Stimulated activated CD4-positive, alpha-beta T cell treated with anti-CD3 and anti-CD28 coated beads, Interleukin-12 subunit alpha, Interleukin-12 subunit beta, amount 100 ng/mL, for 4 hours (primary cell): ENCODE results near the gene FCN3.
A peak's percentile ranks its signal among the peaks of the same experiment; 100 is the strongest.

Experiments
- DNase-seq: peaks from one replicate; pipeline ENCODE4 v3.0.0-alpha.2; 2020

FCN3 gene

DNA sequence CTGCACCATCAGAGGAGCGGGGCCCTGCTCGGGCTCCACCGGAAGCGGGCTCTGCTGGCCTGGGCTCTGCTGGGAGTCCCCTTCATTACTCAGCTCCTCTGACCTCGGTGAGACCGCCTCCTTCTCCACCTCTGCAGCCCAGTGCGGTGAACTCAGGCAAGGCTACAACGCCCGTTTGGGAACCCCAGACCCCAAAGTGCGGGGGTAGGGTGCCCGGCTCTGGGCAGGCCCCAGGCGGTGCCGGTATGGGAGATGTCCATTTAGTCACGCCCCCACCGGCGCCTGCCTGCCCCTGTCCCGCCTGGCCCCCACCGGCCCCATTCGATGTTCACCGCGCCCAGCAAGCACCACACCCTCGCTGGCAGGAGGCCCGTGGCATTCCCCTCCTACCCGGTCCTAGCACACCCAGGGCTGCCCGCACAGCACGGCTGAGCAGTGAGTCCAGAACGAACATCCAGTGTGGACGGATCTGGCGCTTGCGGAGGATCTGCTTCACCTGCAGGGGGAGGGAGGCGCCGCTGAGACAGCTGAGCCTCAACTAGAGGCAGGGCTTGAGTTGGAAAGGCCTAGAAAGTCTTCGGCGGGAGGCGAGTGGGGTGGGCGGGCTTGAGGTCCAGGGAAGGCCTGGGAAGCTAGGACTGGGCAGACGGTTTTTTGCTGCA is 17.9 kb downstream of the FCN3 start:
- DNase-seq, result peak; percentile 43

DNA sequence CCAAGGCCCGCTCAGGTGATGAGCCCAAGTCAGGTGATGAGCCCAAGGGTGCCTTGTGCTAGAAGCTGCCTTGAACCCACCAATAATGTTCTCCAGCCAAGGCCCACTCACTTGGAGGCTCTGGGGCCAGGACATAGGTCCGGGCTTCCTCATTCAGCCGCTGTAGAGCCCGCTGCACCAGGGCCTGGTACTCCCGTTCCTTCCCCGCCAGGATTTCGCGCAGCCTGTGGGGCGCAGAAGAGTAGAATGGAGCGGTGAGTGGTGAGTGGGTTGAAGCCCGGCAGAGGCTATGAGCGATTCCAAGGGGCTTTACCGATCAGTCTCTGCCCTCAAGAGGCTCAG is 18.4 kb downstream of the FCN3 start:
- DNase-seq, result no peak

- no peak for DNase-seq
These were observed 18.9 kb downstream of the FCN3 start for GRCh38 chr1:27355683-27356082.

- DNase-seq, result no peak
These were observed 21.0 kb downstream of the FCN3 start for GRCh38 chr1:27353629-27354028.

GRCh38 chr1:27353166-27353565 is 21.5 kb downstream of the FCN3 start:
- DNase-seq, result no peak

DNA sequence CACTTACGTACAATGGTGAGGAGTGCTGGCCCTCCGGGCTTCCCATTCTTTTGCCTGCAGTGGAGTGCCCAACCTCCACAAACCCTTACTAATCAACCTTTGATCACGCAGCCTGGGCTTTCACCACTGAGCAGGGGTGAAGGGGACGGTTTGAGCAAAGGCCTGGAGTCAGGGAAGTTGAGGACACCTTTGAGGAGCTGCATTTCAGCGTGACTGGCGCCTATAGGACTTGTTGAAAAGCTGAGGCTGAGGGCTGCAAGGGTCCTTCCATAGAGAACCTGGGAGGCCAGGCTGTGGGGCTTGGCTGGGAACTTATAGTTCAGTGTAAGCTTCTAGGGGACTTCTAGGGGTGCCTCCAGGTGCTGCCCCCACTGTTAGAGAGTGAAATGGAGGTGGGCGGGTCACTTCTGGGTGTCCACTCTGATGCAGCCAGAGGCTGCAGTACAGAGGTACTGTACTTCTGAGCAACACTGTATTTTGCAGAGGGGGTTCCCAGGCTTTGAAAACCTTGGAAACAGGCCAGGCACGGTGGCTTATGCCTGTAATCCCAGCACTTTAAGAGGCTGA is 23.0 kb downstream of the FCN3 start:
- no peak for DNase-seq

GRCh38 chr1:27350663-27351540 is 23.7 kb downstream of the FCN3 start:
- no peak for DNase-seq

GRCh38 chr1:27349784-27350662 is 24.6 kb downstream of the FCN3 start:
- DNase-seq, result no peak

DNA sequence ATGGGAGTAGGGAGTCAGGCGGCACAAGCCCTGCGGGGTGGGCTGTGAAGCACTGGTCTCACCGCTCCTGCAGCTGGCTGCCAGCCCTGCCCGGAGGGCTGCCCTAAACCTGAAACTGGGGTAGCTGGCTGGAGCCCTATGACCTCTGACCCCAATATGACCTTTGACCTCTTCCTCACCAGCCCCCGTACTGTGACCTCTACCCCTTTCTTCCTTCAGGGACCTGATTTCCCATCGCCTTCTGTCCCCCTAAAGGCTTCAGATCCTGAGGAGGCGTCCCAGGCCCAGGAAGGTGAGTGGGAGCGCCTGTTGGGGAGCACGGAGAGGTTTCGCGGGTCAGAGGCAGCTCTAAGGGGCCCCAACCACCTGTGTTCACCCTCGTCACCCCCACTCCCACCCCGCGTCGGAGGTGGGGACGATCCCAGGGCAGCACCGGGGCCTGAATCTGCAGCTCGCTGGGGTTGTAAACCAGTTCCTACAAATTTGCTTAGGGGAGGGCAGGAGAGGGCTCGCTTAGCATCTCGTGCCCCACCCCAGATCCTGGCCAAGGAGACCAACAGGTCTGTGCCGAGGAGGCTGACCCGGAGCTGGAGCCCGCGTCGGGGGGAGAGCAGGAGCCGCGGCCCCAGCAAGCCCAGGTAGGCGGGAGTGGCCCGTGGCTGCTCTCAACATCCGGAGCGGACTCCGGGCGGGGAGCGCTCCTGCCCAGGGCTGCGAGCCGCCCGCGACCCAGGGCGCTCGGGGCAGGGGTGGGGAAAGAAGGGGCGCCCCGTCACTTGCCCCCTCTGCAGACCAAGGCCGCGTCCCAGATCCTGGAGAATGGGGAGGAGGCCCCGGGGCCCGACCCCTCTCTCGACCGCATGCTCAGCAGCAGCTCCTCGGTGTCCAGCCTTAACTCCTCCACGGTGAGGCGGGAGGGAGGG is 25.5 kb downstream of the FCN3 start:
- no peak for DNase-seq

DNA sequence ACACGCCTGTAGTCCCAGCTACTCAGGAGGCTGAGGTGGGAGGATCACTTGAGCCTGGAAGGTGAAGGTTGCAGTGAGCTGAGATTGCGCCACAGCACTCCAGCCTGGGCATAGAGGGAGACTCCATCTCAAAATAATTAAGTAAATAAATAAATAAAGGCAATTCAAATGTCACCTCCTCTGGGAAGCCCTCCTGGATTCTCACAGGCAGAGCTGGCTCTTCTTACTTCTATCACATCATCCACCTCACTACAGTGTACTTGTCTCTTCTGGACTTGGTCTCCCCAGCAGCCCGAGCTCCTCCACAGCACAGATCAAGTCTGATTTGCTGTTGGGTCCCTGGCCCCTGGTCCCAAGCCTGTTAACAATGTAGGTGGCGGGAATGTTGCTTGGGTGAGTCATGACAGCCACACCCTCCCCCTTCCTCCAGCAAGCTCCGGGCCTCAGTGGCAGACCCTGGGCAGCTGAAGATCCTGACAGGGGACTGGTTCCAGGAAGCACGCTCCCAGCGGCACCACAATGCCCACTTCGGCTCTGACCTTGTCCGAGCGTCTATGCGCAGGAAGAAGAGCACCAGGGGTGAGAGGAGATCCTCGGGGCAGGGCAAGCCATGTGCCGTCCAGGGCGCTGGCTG is 27.5 kb downstream of the FCN3 start:
- no peak for DNase-seq

DNA sequence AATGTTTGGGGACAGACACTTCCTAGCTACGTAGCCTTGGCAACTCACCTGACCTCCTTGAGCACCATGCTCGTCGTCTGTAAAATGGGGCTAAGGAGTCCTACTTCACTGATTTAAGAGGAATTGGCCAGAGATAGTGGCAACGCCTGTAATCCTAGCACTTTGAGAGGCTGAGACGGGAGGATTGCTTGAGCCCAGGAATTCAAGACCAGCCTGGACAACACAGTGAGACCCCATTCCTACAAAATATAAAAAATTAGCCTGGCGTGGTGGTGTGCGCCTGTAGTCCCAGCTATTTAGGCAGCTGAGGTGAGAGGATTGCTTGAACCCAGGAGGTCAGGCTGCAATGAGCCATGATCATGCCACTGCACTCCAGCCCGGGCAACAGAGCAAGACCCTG is 28.3 kb downstream of the FCN3 start:
- no peak for DNase-seq

- DNase-seq, result no peak
These were observed 29.4 kb downstream of the FCN3 start for GRCh38 chr1:27345272-27345671.

DNA sequence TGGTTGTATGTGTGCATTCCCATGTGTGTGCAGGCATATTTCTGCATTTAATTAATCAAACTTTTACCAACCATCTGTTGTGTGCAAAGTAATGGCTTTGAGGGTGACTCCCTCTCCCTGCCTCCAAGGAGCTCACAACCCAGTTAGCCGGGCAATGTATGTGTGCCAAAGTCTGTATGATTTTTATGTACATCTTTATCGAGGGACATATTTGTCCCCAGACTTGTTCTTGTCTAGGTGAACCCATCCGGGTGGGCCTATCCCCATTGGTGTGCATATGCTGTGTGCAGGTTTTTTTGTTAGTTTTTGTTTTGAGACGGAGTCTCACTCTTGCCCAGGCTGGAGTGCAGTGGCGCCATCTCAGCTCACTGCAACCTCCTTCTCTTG is 31.0 kb downstream of the FCN3 start:
- DNase-seq, result no peak

DNA sequence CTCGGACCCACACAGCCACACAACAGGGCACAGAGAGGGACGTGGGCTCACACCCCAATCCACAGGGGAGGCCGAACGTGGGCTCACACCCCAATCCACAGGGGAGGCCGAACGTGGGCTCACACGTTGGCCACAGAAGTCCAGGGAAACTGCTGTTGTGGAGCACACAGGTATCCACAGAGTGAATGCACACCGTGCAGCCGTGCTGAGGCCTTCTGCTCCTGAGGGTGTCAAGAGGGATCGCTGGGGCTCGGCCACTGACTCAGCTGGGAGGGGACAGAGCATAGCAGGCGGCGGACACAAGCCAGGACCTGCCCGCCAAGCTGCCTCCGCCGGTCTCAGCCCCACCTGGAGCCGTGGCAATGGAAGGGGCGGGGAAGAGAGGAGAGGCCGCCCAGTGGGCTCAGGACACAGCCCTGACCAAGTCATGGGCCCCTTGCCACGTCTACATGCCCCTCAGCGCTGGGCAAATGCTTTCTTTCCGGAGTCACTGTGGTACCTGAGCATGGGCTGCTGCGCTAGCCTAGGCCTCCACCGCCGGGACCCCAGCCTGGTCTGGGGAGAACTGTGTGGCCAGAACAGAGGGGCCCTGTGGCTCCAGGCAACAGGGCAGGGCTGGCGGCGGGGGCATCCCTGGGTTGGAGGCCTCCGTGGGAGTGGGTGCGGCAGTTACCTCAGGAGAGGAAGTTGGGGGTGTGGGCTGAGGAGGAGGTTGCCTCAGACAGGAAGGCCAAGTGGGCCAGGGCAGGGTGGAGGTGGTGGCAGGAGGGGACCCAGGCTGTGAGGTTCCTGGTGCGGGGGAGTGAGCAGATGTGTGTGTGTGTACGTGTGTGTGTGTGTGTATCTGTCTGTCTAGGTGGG is 31.6 kb downstream of the FCN3 start:
- DNase-seq, result peak; percentile 57

- no peak for DNase-seq
These were observed 32.2 kb downstream of the FCN3 start for GRCh38 chr1:27342391-27342777.

GRCh38 chr1:27341525-27342252 is 32.9 kb downstream of the FCN3 start, which contains the start of gene SYTL1:
Gene SYTL1 (plus strand): TSS chr1:27342022. CDS start chr1:27345335, 3,313 bp downstream.
- peak; percentile 43 for DNase-seq

DNA sequence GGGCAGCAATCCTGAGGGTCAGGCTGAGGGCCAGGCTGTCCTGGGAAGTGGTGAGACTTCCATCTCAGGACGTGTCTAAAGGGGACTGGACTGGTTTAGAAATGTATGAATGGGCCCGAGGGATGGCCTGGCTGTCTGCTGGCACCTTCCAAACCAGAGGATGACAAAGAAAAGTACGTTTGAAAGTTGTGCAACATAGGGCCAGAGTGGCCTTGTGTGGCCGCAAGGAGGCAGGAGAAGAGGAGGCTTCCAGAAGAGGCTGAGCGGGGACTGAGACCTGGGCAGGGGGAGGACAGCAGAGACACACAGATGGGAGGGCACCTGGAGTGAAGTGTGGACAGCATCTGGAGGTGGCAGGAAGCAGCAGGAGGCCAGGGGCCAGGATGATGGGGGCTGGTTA is 35.4 kb downstream of the FCN3 start:
- no peak for DNase-seq

GRCh38 chr1:27338751-27339150 is 35.9 kb downstream of the FCN3 start:
- DNase-seq, result no peak

- no peak for DNase-seq
These were observed 37.9 kb downstream of the FCN3 start for GRCh38 chr1:27336756-27337155.
